ENCODE measurements around the gene SCN1A. TPM values are rescaled to one million over a fixed set of nuclear protein-coding genes. Genes with fewer than 3 reads are reported as not detected.

The SCN1A gene
- total and polyA plus RNA-seq, 2 of the 13 experiments (the other 11 are each of a cell fraction or from before 2014, with no cell fraction given), result 19.9 to 39.4 TPM

DNA sequence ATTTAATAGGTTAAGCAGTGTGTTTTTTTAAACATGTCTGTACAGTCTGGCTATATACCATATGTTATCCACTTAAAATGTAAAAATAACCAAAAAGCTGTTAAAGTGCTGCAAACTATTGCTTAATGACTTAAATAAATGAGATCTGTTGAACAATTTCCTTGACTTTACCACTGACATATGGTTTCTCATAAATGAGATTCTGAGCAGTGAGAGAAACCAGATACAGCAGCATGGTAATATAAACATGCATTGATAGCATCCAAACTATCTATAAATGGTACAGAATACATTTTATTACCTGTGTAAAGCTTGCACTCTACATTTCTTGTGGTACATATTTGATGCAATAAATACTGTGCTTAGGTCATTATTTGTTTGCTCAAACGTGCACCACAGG is 138.0 kb downstream of the SCN1A start:
- no peaks in the 10 kb centered on the region for H3K36me3 ChIP-seq (replicated peaks in 1 of 2; ENCODE audit: control insufficient read depth in 1 of 2, insufficient read depth in 2 of 2, low read length in 2 of 2)
- H3K27ac ChIP-seq (ENCODE audit: extremely low read length, insufficient read depth, low read length), result no peak overlapping the region
- DNase-seq (ENCODE audit: low spot score) (no peak), ATAC-seq (no peak), FAIRE-seq (no peak)
- WGBS (ENCODE audit: low lambda C conversion rate), result 29% methylated on average over 1 of the region's 1 CpG
- H3K4me2 ChIP-seq (ENCODE audit: low read depth, low read length), result no peak overlapping the region
- no peaks in the 10 kb centered on the region for H3K79me2 ChIP-seq (ENCODE audit: insufficient read depth, low read length)
- intact Hi-C loops (cut with micrococcal nuclease; ENCODE audit: unreplicated experiment) (no loop called here), in situ Hi-C loops (cut with HindIII; ENCODE audit: extremely low pct_ligation_motif_present, low pct_unique_long_range_greater_than_20kb) (no loop called here)
- no peak overlapping the region for H3K4me3 ChIP-seq (replicated peaks in 1 of 3; ENCODE audit: insufficient read depth in 1 of 3, low read depth in 2 of 3, low read length in 3 of 3)
- POLR2A ChIA-PET, result no interaction called here
- 0 out of 2 replicates have a peak, but pooled peaks cover 8% of the 10 kb centered on the region for H3K9me3 ChIP-seq (ENCODE audit: low read length)
- TF ChIP-seq REXO4 (CRISPR knock-in tag; IDR thresholded peaks at IDR 0.05; ENCODE audit: borderline replicate concordance) (no peak), ZBTB38 (CRISPR knock-in tag; IDR thresholded peaks at IDR 0.05) (no peak), ZFY (CRISPR knock-in tag; IDR thresholded peaks at IDR 0.05) (no peak), POLR2G (IDR thresholded peaks at IDR 0.05; ENCODE audit: low read depth, low read length) (no peak), ZNF260 (CRISPR knock-in tag; IDR thresholded peaks at IDR 0.05; ENCODE audit: borderline replicate concordance, low read depth) (no peak), SPEN (CRISPR knock-in tag; IDR thresholded peaks at IDR 0.05; ENCODE audit: low read depth) (no peak), MED1 (CRISPR knock-in tag; IDR thresholded peaks at IDR 0.05) (no peak), SP140L (CRISPR knock-in tag; IDR thresholded peaks at IDR 0.05; ENCODE audit: borderline replicate concordance) (no peak), KDM4B (CRISPR knock-in tag; IDR thresholded peaks at IDR 0.05) (no peak), RBFOX2 (IDR thresholded peaks at IDR 0.05; ENCODE audit: low read depth, low read length) (no peak), ZSCAN31 (CRISPR knock-in tag; IDR thresholded peaks at IDR 0.05; ENCODE audit: low read depth) (no peak), ZNF549 (CRISPR knock-in tag; IDR thresholded peaks at IDR 0.05) (no peak), NR2C2 (CRISPR knock-in tag; IDR thresholded peaks at IDR 0.05; ENCODE audit: borderline replicate concordance) (no peak), MIER3 (CRISPR knock-in tag; IDR thresholded peaks at IDR 0.05; ENCODE audit: borderline replicate concordance) (no peak)
- TF ChIP-seq, protein P1, sequence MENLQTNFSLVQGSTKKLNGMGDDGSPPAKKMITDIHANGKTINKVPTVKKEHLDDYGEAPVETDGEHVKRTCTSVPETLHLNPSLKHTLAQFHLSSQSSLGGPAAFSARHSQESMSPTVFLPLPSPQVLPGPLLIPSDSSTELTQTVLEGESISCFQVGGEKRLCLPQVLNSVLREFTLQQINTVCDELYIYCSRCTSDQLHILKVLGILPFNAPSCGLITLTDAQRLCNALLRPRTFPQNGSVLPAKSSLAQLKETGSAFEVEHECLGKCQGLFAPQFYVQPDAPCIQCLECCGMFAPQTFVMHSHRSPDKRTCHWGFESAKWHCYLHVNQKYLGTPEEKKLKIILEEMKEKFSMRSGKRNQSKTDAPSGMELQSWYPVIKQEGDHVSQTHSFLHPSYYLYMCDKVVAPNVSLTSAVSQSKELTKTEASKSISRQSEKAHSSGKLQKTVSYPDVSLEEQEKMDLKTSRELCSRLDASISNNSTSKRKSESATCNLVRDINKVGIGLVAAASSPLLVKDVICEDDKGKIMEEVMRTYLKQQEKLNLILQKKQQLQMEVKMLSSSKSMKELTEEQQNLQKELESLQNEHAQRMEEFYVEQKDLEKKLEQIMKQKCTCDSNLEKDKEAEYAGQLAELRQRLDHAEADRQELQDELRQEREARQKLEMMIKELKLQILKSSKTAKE (CRISPR knock-in tag; IDR thresholded peaks at IDR 0.05; ENCODE audit: borderline replicate concordance), result no peak
- TF ChIP-seq, protein P2, sequence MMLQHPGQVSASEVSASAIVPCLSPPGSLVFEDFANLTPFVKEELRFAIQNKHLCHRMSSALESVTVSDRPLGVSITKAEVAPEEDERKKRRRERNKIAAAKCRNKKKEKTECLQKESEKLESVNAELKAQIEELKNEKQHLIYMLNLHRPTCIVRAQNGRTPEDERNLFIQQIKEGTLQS (CRISPR knock-in tag; IDR thresholded peaks at IDR 0.05), result no peak
- TF ChIP-seq, protein P3, sequence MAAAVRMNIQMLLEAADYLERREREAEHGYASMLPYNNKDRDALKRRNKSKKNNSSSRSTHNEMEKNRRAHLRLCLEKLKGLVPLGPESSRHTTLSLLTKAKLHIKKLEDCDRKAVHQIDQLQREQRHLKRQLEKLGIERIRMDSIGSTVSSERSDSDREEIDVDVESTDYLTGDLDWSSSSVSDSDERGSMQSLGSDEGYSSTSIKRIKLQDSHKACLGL (CRISPR knock-in tag; IDR thresholded peaks at IDR 0.05), result no peak
- H3K4me1 ChIP-seq (ENCODE audit: insufficient read depth, low read length), result peaks cover 9% of the 10 kb centered on the region
- no peaks in the 10 kb centered on the region for H3K27me3 ChIP-seq (ENCODE audit: control insufficient read depth in 1 of 2, insufficient read depth in 2 of 2, low read length in 2 of 2)
- no peak overlapping the region for H3K9ac ChIP-seq (ENCODE audit: insufficient read depth, low read depth, low read length)
- no peak overlapping the region for H2AFZ ChIP-seq (ENCODE audit: low read length)
- H4K20me1 ChIP-seq (ENCODE audit: insufficient read depth, low read length), result no peaks in the 10 kb centered on the region
- CTCF ChIA-PET (ENCODE audit: low intra/inter-chr PET ratio, low total read pairs), result no interaction called here
- BruUV-seq (replicated peaks), result no TSS peak
